ENCODE results near the gene SC5D. TPM values are rescaled to one million over a fixed set of nuclear protein-coding genes. Genes with fewer than 3 reads are reported as not detected.

SC5D gene
- total RNA-seq, 1 donor, result 63.7 TPM

- Histone ChIP-seq H3K79me2 (ENCODE audit: insufficient read depth, low read length) (no peaks in the 10 kb centered on the region), H2AFZ (ENCODE audit: low read length) (no peak overlapping the region), H3K36me3 (ENCODE audit: insufficient read depth, low read length) (no peaks in the 10 kb centered on the region), H3K9me3 (ENCODE audit: low read depth, low read length) (no peaks in the 10 kb centered on the region), H4K20me1 (ENCODE audit: insufficient read depth, low read length) (no peaks in the 10 kb centered on the region), H3K4me3 (ENCODE audit: insufficient read depth, low read length) (no peak overlapping the region), H3K27me3 (ENCODE audit: insufficient read depth, low read length) (no peaks in the 10 kb centered on the region), H3K27ac (ENCODE audit: low read depth, low read length) (no peak overlapping the region), H3K4me1 (ENCODE audit: insufficient read depth, low read length) (no peaks in the 10 kb centered on the region), H3K4me2 (ENCODE audit: insufficient read depth, low read length) (no peak overlapping the region)
- TF ChIP-seq CTCF (IDR thresholded peaks at IDR 0.05; ENCODE audit: extremely low read depth, low read depth, low read length), result no peak
- no peak for DNase-seq (ENCODE audit: insufficient read length, low spot score, missing footprints)
Observed at GRCh38 chr11:121356357-121356756, 63.8 kb downstream of the SC5D start.

Other genes with a start within 250 kb of the SC5D start
- gene TECTA, start 191.5 kb upstream of the SC5D start, total RNA-seq, result 0.59 and 0.72 TPM in 2 replicates
- gene SORL1, start 159.5 kb downstream of the SC5D start, total RNA-seq, result under 0.01 and 0.36 TPM in 2 replicates